ENCODE results near the gene WWOX.

The WWOX gene

GRCh38 chr16:78936060-78936459 lies 836.6 kb downstream of the WWOX start:
- no peak for DNase-seq

GRCh38 chr16:78939597-78939996 lies 840.1 kb downstream of the WWOX start:
- no peak for DNase-seq

GRCh38 chr16:78942625-78943245 lies 843.3 kb downstream of the WWOX start:
- no peak for DNase-seq

- DNase-seq, result no peak
These were observed 845.9 kb downstream of the WWOX start for GRCh38 chr16:78945336-78945735.

GRCh38 chr16:78946556-78946955 lies 847.1 kb downstream of the WWOX start:
- no peak for DNase-seq

- no peak for DNase-seq
These were observed 851.3 kb downstream of the WWOX start for GRCh38 chr16:78950768-78951167.

- no peak for DNase-seq
These were observed 853.2 kb downstream of the WWOX start for GRCh38 chr16:78952630-78953029.

- DNase-seq, result no peak
These were observed 854.1 kb downstream of the WWOX start for GRCh38 chr16:78953526-78953925.

- no peak for DNase-seq
These were observed 855.8 kb downstream of the WWOX start for GRCh38 chr16:78955206-78955605.

GRCh38 chr16:78956859-78957258 lies 857.4 kb downstream of the WWOX start:
- no peak for DNase-seq

- DNase-seq, result no peak
These were observed 858.1 kb downstream of the WWOX start for GRCh38 chr16:78957317-78958100.

- no peak for DNase-seq
These were observed 862.0 kb downstream of the WWOX start for GRCh38 chr16:78961464-78961863.

- no peak for DNase-seq
These were observed 863.0 kb downstream of the WWOX start for GRCh38 chr16:78962457-78962929.

- DNase-seq, result no peak
These were observed 868.5 kb downstream of the WWOX start for GRCh38 chr16:78967948-78968347.

- DNase-seq, result no peak
These were observed 870.3 kb downstream of the WWOX start for GRCh38 chr16:78969721-78970120.

- no peak for DNase-seq
These were observed 871.2 kb downstream of the WWOX start for GRCh38 chr16:78970650-78971049.

GRCh38 chr16:78972006-78972405 lies 872.6 kb downstream of the WWOX start:
- no peak for DNase-seq

GRCh38 chr16:78972986-78973385 lies 873.5 kb downstream of the WWOX start:
- DNase-seq, result no peak

- no peak for DNase-seq
These were observed 876.8 kb downstream of the WWOX start for GRCh38 chr16:78976212-78976611.

GRCh38 chr16:78980825-78981224 lies 881.4 kb downstream of the WWOX start:
- no peak for DNase-seq

- DNase-seq, result no peak
These were observed 882.8 kb downstream of the WWOX start for GRCh38 chr16:78982096-78982744.

GRCh38 chr16:78984324-78984723 lies 884.9 kb downstream of the WWOX start:
- DNase-seq, result no peak

GRCh38 chr16:78984887-78985464 lies 885.5 kb downstream of the WWOX start:
- no peak for DNase-seq

All from NK-92 treated with Interleukin-12 subunit alpha and Interleukin-12 subunit beta, amount 100 ng/mL, for 24 hours (cell line).